ENCODE measurements around the gene NXPH3. TPM values are rescaled to one million over a fixed set of nuclear protein-coding genes. Genes with fewer than 3 reads are reported as not detected.

NXPH3 gene
- total RNA-seq: 0.16 and 0.36 TPM in 2 replicates

GRCh38 chr17:49575679-49576087 is at the start of gene NXPH3:
TSS of gene NXPH3 (plus strand) at chr17:49575871. CDS start at chr17:49576220, 349 bp downstream.

Other genes with a start within 250 kb of the NXPH3 start
- gene ZNF652, start 213.6 kb upstream of the NXPH3 start, total RNA-seq: 26.2 and 26.4 TPM in 2 replicates
- gene PHB1, start 161.0 kb upstream of the NXPH3 start, total RNA-seq: 92.8 and 98.2 TPM in 2 replicates
- gene NGFR, start 80.6 kb upstream of the NXPH3 start, total RNA-seq: 0.81 and 2.7 TPM in 2 replicates
- gene SPOP, start 102.2 kb downstream of the NXPH3 start, total RNA-seq: 27.6 and 47.0 TPM in 2 replicates
- 45.0 and 47.6 TPM in 2 replicates for gene SLC35B1, start 132.1 kb downstream of the NXPH3 start, total RNA-seq
- 3.6 and 12.0 TPM in 2 replicates for gene FAM117A, start 188.3 kb downstream of the NXPH3 start, total RNA-seq
- gene KAT7, start 212.8 kb downstream of the NXPH3 start, total RNA-seq: 16.4 and 20.8 TPM in 2 replicates